IMR-90 (cell line): ENCODE results near the gene ATP2B2.

Experiments used
- CEBPB ChIP-seq: IDR thresholded peaks from 2 replicates; pipeline ENCODE4 v1.6.1; 2012; ENCODE audit warnings: low read depth, low read length, improper control_type of control experiment
- CHD1 ChIP-seq: IDR thresholded peaks from 2 replicates; pipeline ENCODE4 v1.6.1; 2012; ENCODE audit warnings: low read depth, low read length, improper control_type of control experiment
- FOS ChIP-seq: fragments of 150-350 bp; IDR thresholded peaks from 2 replicates; pipeline ENCODE4 v1.6.1; 2016; ENCODE audit warnings: low read depth, low read length
- MAFK ChIP-seq: IDR thresholded peaks from 2 replicates; pipeline ENCODE4 v1.6.1; 2012; ENCODE audit warnings: low read depth, low read length, improper control_type of control experiment
- MAZ ChIP-seq: IDR thresholded peaks from 2 replicates; pipeline ENCODE4 v1.6.1; 2012; ENCODE audit warnings: low read depth, mild to moderate bottlenecking, low read length, improper control_type of control experiment, moderate library complexity, borderline replicate concordance
- MXI1 ChIP-seq: IDR thresholded peaks from 2 replicates; pipeline ENCODE4 v1.6.1; 2012; ENCODE audit warnings: low read depth, mild to moderate bottlenecking, low read length, moderate library complexity, borderline replicate concordance
- NFE2L2 ChIP-seq: fragments of 150-350 bp; IDR thresholded peaks from 2 replicates; pipeline ENCODE4 v1.6.1; 2016; ENCODE audit warnings: low read depth, mild to moderate bottlenecking, low read length
- POLR2A ChIP-seq: IDR thresholded peaks from 2 replicates; pipeline ENCODE4 v1.6.1; 2012; ENCODE audit warnings: mild to moderate bottlenecking, low read depth, low read length
- RAD21 ChIP-seq: IDR thresholded peaks from 2 replicates; pipeline ENCODE4 v1.6.1; 2012; ENCODE audit warnings: low read length, improper control_type of control experiment
- RFX5 ChIP-seq: IDR thresholded peaks from 2 replicates; pipeline ENCODE4 v1.8.0; 2012; ENCODE audit warnings: low read depth, mild to moderate bottlenecking, low read length, moderate library complexity
- USF2 ChIP-seq: fragments of 150-350 bp; IDR thresholded peaks from 2 replicates; pipeline ENCODE4 v1.6.1; 2017; ENCODE audit warnings: mild to moderate bottlenecking, antibody characterized with exemption, low read length, low read depth
- TF ChIP-seq, protein P1 (sequence below): conservative IDR thresholded peaks from 2 replicates; pipeline ENCODE4 v1.5.1; 2012; ENCODE audit warnings: mild to moderate bottlenecking, low read depth, low read length, improper control_type of control experiment
- TF ChIP-seq, protein P2 (sequence below): fragments of 150-350 bp; IDR thresholded peaks from 2 replicates; pipeline ENCODE4 v1.6.1; 2016; ENCODE audit warnings: low read depth, mild to moderate bottlenecking, low read length, moderate library complexity, borderline replicate concordance

DNA sequence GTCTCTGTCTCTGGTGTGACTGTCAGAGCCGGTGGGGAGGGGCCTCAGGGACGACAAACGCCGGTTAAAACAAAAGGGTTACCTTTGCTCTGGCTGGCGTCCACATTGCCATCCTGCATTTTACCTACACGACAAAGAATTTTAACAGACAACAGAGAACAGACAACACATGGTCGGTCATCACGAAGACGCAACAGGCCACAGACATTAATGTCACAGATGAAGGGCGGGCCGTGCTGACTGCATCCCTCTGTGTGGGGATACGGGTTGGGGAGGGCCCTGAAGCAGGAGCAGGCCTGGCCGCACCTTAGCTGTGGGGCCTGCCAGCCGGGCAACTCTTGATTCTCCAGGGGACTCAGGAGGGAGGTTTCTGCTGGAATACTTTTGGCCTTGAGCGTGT lies 126.2 kb downstream of the ATP2B2 start:
- TF ChIP-seq MAFK (no peak), RFX5 (no peak), POLR2A (no peak), RAD21 (no peak), FOS (no peak), NFE2L2 (no peak), CEBPB (no peak), MXI1 (no peak), MAZ (no peak), CHD1 (no peak), USF2 (no peak)
- TF ChIP-seq, protein P1, sequence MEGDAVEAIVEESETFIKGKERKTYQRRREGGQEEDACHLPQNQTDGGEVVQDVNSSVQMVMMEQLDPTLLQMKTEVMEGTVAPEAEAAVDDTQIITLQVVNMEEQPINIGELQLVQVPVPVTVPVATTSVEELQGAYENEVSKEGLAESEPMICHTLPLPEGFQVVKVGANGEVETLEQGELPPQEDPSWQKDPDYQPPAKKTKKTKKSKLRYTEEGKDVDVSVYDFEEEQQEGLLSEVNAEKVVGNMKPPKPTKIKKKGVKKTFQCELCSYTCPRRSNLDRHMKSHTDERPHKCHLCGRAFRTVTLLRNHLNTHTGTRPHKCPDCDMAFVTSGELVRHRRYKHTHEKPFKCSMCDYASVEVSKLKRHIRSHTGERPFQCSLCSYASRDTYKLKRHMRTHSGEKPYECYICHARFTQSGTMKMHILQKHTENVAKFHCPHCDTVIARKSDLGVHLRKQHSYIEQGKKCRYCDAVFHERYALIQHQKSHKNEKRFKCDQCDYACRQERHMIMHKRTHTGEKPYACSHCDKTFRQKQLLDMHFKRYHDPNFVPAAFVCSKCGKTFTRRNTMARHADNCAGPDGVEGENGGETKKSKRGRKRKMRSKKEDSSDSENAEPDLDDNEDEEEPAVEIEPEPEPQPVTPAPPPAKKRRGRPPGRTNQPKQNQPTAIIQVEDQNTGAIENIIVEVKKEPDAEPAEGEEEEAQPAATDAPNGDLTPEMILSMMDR, result no peak
- TF ChIP-seq, protein P2, sequence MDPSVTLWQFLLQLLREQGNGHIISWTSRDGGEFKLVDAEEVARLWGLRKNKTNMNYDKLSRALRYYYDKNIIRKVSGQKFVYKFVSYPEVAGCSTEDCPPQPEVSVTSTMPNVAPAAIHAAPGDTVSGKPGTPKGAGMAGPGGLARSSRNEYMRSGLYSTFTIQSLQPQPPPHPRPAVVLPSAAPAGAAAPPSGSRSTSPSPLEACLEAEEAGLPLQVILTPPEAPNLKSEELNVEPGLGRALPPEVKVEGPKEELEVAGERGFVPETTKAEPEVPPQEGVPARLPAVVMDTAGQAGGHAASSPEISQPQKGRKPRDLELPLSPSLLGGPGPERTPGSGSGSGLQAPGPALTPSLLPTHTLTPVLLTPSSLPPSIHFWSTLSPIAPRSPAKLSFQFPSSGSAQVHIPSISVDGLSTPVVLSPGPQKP, result no peak
